Thoracic aorta (tissue), 2 donors: ENCODE measurements around the gene PLA2G2C. TPM values are rescaled to one million over a fixed set of nuclear protein-coding genes. Genes with fewer than 3 reads are reported as not detected.

ENCODE experiments used
- ATAC-seq: fragments of 150-250 bp; one replicate; pipeline ENCODE4 v1.8.0; 2017; ENCODE audit warnings: low read depth; ENCODE audit not compliant: insufficient number of reproducible peaks, low FRiP score
- DNase-seq: peaks from one replicate; pipeline ENCODE4 v3.0.0-alpha.2; 2020; ENCODE audit warnings: low spot score
- H3K27ac ChIP-seq, 2 donors: fragments of 200-600 bp; sonication (generic); 1 replicate in 1 of 2; 2 replicates in 1 of 2; pipeline ENCODE4 v1.5.1; 2016; ENCODE audit warnings: mild to moderate bottlenecking in 2 of 2, moderate library complexity in 2 of 2
- H3K27me3 ChIP-seq: fragments of 200-600 bp; sonication (generic); replicated peaks from 2 replicates; pipeline ENCODE4 v1.6.0; 2016; ENCODE audit warnings: mild to moderate bottlenecking; ENCODE audit not compliant: insufficient read depth
- H3K36me3 ChIP-seq: fragments of 200-600 bp; sonication (generic); one replicate; pipeline ENCODE4 v1.5.1; 2016
- H3K4me1 ChIP-seq, 2 donors: fragments of 200-600 bp; sonication (generic); 1 replicate in 1 of 2; 2 replicates in 1 of 2; pipeline versions ENCODE4 v1.5.1 to v1.6.0; 2016; ENCODE audit warnings: low read depth in 2 of 2, mild to moderate bottlenecking in 1 of 2; ENCODE audit not compliant: control insufficient read depth in 1 of 2
- H3K4me3 ChIP-seq: fragments of 200-600 bp; sonication (generic); 2 replicates; pipeline ENCODE4 v1.5.1; 2016; ENCODE audit warnings: mild to moderate bottlenecking
- H3K9me3 ChIP-seq: fragments of 200-600 bp; sonication (generic); 2 replicates; pipeline ENCODE4 v1.5.1; 2016
- CTCF ChIP-seq: fragments of 200-600 bp; sonication (generic); IDR thresholded peaks from one replicate; pipeline ENCODE4 v1.5.1; 2019; ENCODE audit warnings: antibody characterized with exemption
- total RNA-seq, 2 donors: library from RNA; depleted of rRNA; stranded (reverse); fragments of >200 nt; gene quantifications; one replicate each; pipeline versions ENCODE4 v1.1.0 to v1.2.3, GENCODE V29; 2016

The PLA2G2C gene
- total RNA-seq, 2 donors from 2014 or later, result not detected

GRCh38 chr1:20183616-20184271 is 2.6 kb downstream of the PLA2G2C start:
- no peak for ATAC-seq
- Histone ChIP-seq H3K4me3 (no peak overlapping the region), H3K27me3 (no peaks in the 10 kb centered on the region), H3K27ac (no peak overlapping the region), H3K36me3 (no peaks in the 10 kb centered on the region), H3K9me3 (no peaks in the 10 kb centered on the region), H3K4me1 (no peaks in the 10 kb centered on the region)
- TF ChIP-seq CTCF, result no peak
- DNase-seq, result no peak

- ATAC-seq, result no peak
- Histone ChIP-seq H3K4me1 (no peaks in the 10 kb centered on the region), H3K27me3 (no peaks in the 10 kb centered on the region), H3K27ac (no peak overlapping the region), H3K4me3 (no peak overlapping the region), H3K36me3 (no peaks in the 10 kb centered on the region), H3K9me3 (no peaks in the 10 kb centered on the region)
- DNase-seq, result no peak
- no peak for TF ChIP-seq CTCF
Observed at GRCh38 chr1:20183035-20183434, 3.3 kb downstream of the PLA2G2C start.

- TF ChIP-seq CTCF, result no peak
- H3K9me3 ChIP-seq, result no peaks in the 10 kb centered on the region
Observed at GRCh38 chr1:20182415-20182814, 3.9 kb downstream of the PLA2G2C start.

GRCh38 chr1:20180844-20181207 is 5.5 kb downstream of the PLA2G2C start:
- Histone ChIP-seq H3K36me3 (no peaks in the 10 kb centered on the region), H3K4me3 (no peak overlapping the region), H3K4me1 (no peaks in the 10 kb centered on the region), H3K27ac (no peak overlapping the region), H3K9me3 (no peaks in the 10 kb centered on the region), H3K27me3 (no peaks in the 10 kb centered on the region)
- no peak for TF ChIP-seq CTCF
- no peak for DNase-seq
- no peak for ATAC-seq

More at GRCh38 chr1:20182415-20182814, 3.9 kb downstream of the PLA2G2C start:
- no peak overlapping the region for H3K27ac ChIP-seq
- no peak for DNase-seq
- H3K4me3 ChIP-seq, result no peak overlapping the region
- no peaks in the 10 kb centered on the region for H3K27me3 ChIP-seq
- no peaks in the 10 kb centered on the region for H3K4me1 ChIP-seq
- no peak for ATAC-seq
- H3K36me3 ChIP-seq, result no peaks in the 10 kb centered on the region

GRCh38 chr1:20180129-20180843 is 6.0 kb downstream of the PLA2G2C start:
- no peaks in the 10 kb centered on the region for H3K27me3 ChIP-seq
- no peaks in the 10 kb centered on the region for H3K4me1 ChIP-seq
- no peak overlapping the region for H3K4me3 ChIP-seq
- no peaks in the 10 kb centered on the region for H3K9me3 ChIP-seq
- no peak for ATAC-seq
- no peak for DNase-seq
- no peak for TF ChIP-seq CTCF
- no peaks in the 10 kb centered on the region for H3K36me3 ChIP-seq
- H3K27ac ChIP-seq, result no peak overlapping the region
